VCaP (cell line): ENCODE results near the gene HAAO.

ENCODE experiments used
- H3K27ac ChIP-seq: fragments of 450-650 bp; 2 replicates; pipeline ENCODE4 v1.5.1; 2017
- TF ChIP-seq, protein P1 (sequence below): fragments of 450-650 bp; conservative IDR thresholded peaks from 2 replicates; pipeline ENCODE4 v1.5.1; 2017; ENCODE audit warnings: mild to moderate bottlenecking, moderate library complexity

The HAAO gene

DNA sequence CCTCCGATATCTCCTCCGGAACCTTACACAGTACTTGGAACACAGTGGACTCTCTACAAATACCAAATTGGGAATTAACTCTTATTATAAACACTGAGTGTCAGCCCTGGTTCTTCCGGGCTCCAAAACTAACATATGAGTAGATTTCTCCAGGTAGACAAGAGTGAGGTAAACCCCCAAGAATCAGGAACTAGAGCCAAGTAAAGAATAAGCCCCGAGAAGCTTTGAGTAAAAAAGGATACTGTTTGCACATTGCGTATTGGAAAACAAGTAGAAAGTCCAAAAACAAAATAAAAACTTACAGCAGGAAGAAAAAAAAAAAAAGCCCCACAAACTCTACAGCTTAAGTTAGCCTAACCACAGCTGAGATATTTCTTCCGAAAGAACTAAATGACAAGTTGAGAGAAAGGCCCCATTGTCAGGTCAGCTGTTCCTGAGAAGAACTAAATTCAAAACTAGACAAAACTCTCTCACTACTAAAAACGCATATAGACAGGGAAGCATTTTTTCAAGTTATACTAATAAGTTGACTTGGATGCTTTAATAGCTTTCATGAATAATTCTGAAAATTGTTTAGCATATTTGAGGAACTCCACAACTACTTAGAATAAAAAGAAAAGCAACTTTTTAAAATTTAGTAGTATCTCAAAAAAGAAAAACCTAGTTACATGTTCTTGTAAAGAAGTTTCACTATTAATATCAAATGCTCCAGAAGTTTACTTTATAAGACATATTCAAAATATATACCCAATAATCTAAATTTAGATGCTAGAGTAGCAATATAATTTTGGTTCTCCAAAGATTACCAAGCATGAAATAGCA, 4.3 kb upstream of the HAAO start:
- TF ChIP-seq, protein P1, sequence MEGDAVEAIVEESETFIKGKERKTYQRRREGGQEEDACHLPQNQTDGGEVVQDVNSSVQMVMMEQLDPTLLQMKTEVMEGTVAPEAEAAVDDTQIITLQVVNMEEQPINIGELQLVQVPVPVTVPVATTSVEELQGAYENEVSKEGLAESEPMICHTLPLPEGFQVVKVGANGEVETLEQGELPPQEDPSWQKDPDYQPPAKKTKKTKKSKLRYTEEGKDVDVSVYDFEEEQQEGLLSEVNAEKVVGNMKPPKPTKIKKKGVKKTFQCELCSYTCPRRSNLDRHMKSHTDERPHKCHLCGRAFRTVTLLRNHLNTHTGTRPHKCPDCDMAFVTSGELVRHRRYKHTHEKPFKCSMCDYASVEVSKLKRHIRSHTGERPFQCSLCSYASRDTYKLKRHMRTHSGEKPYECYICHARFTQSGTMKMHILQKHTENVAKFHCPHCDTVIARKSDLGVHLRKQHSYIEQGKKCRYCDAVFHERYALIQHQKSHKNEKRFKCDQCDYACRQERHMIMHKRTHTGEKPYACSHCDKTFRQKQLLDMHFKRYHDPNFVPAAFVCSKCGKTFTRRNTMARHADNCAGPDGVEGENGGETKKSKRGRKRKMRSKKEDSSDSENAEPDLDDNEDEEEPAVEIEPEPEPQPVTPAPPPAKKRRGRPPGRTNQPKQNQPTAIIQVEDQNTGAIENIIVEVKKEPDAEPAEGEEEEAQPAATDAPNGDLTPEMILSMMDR: no peak
- no peak overlapping the region for H3K27ac ChIP-seq

DNA sequence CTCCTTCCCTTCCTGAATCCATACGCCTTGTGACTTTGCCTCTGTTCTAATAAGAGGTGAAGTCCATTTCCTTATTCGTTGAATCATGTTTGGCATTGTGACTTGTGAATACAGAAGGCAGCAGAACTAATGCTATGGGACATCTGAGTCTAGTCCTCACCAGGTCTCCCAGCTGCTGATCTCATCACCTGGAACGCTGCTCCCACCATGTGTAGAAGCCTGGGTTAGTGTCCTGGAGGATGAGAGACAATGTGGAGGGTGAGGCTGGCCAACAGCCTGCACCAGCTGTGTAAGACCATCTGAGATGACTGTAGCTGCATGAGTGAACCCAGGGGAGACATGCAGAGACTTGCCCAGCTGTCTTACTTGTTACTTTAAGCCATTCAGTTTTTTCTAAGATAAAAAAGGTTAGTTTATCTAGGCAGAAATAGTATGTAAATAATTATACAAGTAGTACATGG, 3.5 kb upstream of the HAAO start:
- TF ChIP-seq, protein P1: no peak
- no peak overlapping the region for H3K27ac ChIP-seq

GRCh38 chr2:42795275-42795674, 2.9 kb upstream of the HAAO start:
- no peak overlapping the region for H3K27ac ChIP-seq
- TF ChIP-seq, protein P1: no peak

DNA sequence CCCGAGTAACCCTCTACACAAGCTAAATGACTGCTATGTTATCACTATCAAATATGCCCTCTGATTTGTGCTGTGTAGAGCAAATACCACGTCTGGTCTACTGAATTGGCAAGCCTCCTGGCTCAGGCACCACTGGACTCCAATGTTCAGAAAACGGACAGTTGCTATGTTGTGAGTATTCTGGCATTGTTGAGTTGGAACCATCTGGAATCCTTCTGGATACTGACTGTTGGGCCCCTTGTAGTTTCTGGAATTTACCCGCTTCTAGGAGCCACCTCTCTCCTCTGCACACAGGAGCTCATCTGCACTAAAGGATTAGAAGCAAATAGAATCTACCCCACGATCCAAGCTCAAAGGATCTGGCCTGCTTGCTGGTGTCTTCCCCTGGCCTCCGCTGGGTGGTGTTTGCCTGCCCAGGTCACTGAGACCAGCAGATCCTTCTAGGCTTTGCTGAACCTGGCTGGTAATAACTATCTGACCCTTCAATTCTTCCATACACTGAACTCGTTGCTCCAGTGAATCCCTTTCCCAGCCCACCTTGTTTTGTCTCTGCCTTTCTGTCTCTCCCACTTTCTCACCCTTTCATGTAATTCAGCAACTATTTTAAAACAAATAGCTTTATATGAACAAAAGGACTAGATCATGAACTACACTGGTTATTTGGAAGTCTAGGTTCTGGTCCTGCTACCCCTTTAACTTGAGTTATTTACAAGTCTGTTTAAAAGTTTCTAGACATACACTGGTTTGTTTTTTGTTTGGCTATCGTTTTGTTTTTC, 2.1 kb upstream of the HAAO start:
- TF ChIP-seq, protein P1: no peak
- no peak overlapping the region for H3K27ac ChIP-seq

DNA sequence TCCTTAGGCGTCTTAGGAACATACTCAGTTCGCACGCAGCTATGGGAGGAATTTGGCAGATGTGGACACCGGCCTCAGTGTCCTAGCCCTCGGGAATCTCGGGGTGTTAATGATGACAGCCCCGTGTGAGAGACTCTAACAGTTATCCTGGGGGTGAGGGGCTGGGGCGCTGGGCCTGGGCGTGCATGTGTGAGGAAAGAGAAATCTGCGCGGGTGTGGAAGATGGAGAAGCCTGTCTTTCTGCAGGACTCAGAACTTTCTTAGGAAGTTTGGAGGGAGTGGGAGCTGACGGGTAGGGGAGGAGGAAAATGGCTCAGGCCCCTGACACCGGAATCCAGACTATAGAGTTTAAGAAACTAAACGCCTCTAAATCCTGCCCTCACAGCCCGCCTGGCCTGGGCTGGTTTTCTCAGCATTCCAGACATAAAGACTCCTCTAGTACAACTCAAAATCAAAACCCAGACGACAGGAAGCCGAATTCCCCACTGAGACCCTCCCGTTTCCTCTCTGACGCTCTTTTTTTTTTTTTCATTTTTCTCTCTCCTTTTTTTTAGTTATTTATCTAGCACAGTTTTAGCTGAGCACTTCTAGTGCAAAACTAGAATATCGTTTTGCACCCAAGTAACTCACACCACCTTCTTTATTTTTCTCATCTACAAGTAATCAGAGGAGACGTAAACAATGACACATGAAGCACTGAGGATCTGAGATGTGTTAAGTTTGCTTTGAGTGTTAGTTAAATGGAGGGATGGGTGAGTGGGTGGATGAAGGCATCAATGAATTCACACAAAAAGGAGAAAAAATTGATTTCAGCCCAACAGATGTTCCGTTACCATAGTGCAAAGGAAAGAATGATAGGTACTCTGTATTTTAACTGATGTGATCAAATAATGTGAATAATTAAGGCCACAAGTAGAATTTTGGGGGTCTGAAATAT, 1.2 kb upstream of the HAAO start:
- no peak overlapping the region for H3K27ac ChIP-seq
- TF ChIP-seq, protein P1: no peak

- H3K27ac ChIP-seq: no peak overlapping the region
Measured at GRCh38 chr2:42792087-42792582, 248 bp downstream of the HAAO start.

More at GRCh38 chr2:42792087-42792582, 248 bp downstream of the HAAO start:
- TF ChIP-seq, protein P1: no peak
